Parathyroid adenoma (tissue), 2 donors: ENCODE results near the gene PIRT.

Experiments used
- H2AFZ ChIP-seq: fragments of 300-600 bp; sonication (generic); one replicate; pipeline ENCODE4 v1.7.0; 2017; ENCODE audit warnings: antibody characterized with exemption, mild to moderate bottlenecking
- H3K27ac ChIP-seq: fragments of 300-600 bp; sonication (generic); one replicate; pipeline ENCODE4 v1.7.0; 2017
- H3K27me3 ChIP-seq: fragments of 300-600 bp; sonication (generic); one replicate; pipeline ENCODE4 v1.7.0; 2017; ENCODE audit warnings: low read length; ENCODE audit not compliant: control insufficient read depth, insufficient read depth
- H3K36me3 ChIP-seq: fragments of 300-600 bp; sonication (generic); one replicate; pipeline ENCODE4 v1.7.0; 2017; ENCODE audit warnings: low read length; ENCODE audit not compliant: control insufficient read depth, insufficient read depth
- H3K4me1 ChIP-seq: fragments of 300-600 bp; sonication (generic); one replicate; pipeline ENCODE4 v1.7.0; 2017; ENCODE audit warnings: control low read depth
- H3K4me2 ChIP-seq: fragments of 300-600 bp; sonication (generic); one replicate; pipeline ENCODE4 v1.7.0; 2017; ENCODE audit warnings: low read length
- H3K4me3 ChIP-seq: fragments of 300-600 bp; sonication (generic); one replicate; pipeline ENCODE4 v1.7.0; 2017; ENCODE audit warnings: low read depth, low read length
- H3K79me2 ChIP-seq: fragments of 300-600 bp; sonication (generic); one replicate; pipeline ENCODE4 v1.7.0; 2017; ENCODE audit warnings: control low read depth
- H3K9ac ChIP-seq: fragments of 300-600 bp; sonication (generic); one replicate; pipeline ENCODE4 v1.7.0; 2017; ENCODE audit warnings: mild to moderate bottlenecking
- H3K9me3 ChIP-seq: fragments of 300-600 bp; sonication (generic); one replicate; pipeline ENCODE4 v1.7.0; 2017; ENCODE audit warnings: low read length; ENCODE audit not compliant: control insufficient read depth
- TF ChIP-seq, protein P1 (sequence below): fragments of 300-600 bp; sonication (generic); IDR thresholded peaks from one replicate; pipeline ENCODE4 v1.7.0; 2017; ENCODE audit warnings: antibody characterized with exemption, mild to moderate bottlenecking
- donor health status: primary hyperparathyroidism.

The PIRT gene

DNA sequence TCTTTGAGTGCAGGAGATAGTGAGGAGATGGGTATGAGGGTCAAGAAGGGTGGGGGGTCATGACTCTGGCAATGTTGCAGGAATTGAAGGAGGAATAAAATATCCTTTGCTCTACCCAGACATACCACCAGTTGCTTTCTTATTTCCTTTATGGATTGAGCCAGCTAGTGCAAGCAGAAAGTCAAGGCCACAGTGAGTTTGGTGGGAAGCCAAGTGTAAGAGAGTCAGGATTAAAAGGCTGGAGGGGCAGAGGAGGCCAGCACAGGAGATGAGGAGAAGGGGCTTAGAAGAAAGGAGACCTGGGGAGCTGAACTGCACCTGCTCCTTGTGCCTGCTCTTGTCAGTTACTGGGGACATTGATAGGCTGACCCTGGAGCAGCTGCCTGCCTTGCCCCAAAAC is 16.1 kb downstream of the PIRT start:
- Histone ChIP-seq H3K27ac (no peak overlapping the region), H3K9ac (no peak overlapping the region), H3K79me2 (no peaks in the 10 kb centered on the region), H3K4me2 (no peak overlapping the region), H3K4me1 (no peaks in the 10 kb centered on the region), H3K36me3 (no peaks in the 10 kb centered on the region), H3K4me3 (no peak overlapping the region), H3K27me3 (no peaks in the 10 kb centered on the region), H3K9me3 (no peaks in the 10 kb centered on the region), H2AFZ (no peak overlapping the region)
- TF ChIP-seq, protein P1, sequence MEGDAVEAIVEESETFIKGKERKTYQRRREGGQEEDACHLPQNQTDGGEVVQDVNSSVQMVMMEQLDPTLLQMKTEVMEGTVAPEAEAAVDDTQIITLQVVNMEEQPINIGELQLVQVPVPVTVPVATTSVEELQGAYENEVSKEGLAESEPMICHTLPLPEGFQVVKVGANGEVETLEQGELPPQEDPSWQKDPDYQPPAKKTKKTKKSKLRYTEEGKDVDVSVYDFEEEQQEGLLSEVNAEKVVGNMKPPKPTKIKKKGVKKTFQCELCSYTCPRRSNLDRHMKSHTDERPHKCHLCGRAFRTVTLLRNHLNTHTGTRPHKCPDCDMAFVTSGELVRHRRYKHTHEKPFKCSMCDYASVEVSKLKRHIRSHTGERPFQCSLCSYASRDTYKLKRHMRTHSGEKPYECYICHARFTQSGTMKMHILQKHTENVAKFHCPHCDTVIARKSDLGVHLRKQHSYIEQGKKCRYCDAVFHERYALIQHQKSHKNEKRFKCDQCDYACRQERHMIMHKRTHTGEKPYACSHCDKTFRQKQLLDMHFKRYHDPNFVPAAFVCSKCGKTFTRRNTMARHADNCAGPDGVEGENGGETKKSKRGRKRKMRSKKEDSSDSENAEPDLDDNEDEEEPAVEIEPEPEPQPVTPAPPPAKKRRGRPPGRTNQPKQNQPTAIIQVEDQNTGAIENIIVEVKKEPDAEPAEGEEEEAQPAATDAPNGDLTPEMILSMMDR, result no peak

DNA sequence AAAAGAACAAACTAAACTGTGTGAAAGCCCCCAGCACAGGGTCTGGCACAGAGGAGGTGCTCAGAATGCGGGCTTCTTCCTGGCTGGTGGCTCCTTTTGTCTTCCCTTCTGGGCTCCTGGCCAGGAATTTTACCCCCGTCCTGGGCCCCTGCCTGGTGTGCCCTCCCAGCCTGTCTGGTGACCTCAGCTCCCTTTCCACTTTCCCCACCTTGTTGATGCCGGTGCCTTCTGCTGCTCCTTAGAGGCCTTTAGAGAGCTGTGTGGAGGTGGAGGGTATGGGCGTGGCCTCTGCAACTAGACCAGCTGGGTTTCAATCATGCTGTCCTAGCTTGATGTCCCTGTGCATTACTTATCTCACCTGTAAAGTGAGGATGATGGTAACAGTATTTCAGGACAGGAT is 16.8 kb downstream of the PIRT start:
- Histone ChIP-seq H3K4me3 (no peak overlapping the region), H3K27me3 (no peaks in the 10 kb centered on the region), H2AFZ (no peak overlapping the region), H3K4me2 (no peak overlapping the region), H3K36me3 (no peaks in the 10 kb centered on the region), H3K9me3 (no peaks in the 10 kb centered on the region), H3K79me2 (no peaks in the 10 kb centered on the region), H3K9ac (no peak overlapping the region), H3K27ac (no peak overlapping the region), H3K4me1 (no peaks in the 10 kb centered on the region)
- TF ChIP-seq, protein P1, result no peak

DNA sequence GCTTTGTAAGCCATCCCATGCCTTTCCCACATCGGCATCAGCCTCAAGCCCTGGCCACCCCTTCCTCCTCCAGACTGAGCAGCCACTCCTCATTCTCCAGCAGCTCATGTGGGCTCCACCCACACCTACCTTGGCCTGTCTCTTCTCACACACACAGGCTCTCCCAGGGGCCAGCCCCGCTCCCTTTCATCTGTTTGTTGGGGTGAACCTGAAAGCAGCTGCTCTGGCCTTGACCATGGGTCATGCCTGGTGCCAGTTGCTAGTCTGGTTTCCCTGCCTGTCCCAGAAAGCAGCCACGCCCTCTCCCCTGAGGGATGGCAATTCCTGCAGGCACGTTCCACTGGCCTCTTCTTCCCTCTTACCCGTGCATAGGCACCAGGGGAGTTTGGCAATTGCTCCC is 22.6 kb downstream of the PIRT start:
- Histone ChIP-seq H3K4me2 (no peak overlapping the region), H3K27me3 (no peaks in the 10 kb centered on the region), H3K79me2 (no peaks in the 10 kb centered on the region), H3K4me3 (no peak overlapping the region), H3K4me1 (no peaks in the 10 kb centered on the region), H3K36me3 (no peaks in the 10 kb centered on the region), H3K27ac (no peak overlapping the region), H3K9ac (no peak overlapping the region), H3K9me3 (no peaks in the 10 kb centered on the region), H2AFZ (no peak overlapping the region)
- TF ChIP-seq, protein P1, result no peak

GRCh38 chr17:10814075-10814474 is 23.8 kb downstream of the PIRT start:
- Histone ChIP-seq H3K4me1 (no peaks in the 10 kb centered on the region), H3K4me3 (no peak overlapping the region), H3K27ac (no peak overlapping the region), H3K9me3 (no peaks in the 10 kb centered on the region), H3K9ac (no peak overlapping the region), H3K27me3 (no peaks in the 10 kb centered on the region), H3K4me2 (no peak overlapping the region), H3K79me2 (no peaks in the 10 kb centered on the region), H3K36me3 (no peaks in the 10 kb centered on the region), H2AFZ (no peak overlapping the region)
- TF ChIP-seq, protein P1, result no peak

DNA sequence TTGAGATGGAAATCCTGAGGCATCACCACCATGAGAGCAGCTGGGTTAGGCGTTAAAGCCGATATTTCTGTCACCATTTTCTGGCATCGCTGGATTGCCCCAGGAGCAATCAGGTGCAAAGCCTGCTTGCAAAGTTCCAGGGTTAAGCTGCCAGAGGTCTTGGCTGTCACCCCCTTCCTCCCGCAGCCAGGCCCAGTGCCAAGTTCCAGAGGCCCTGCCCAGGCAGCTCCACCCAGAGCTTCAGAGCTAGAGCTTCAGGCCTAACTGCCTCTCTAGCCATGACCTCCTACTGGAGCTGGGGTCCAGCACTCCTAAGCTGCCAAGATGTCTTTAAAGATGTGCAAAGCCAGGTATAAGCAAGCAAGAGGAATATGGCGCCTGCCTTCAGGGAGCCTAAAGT is 25.2 kb downstream of the PIRT start:
- Histone ChIP-seq H3K4me1 (no peaks in the 10 kb centered on the region), H2AFZ (no peak overlapping the region), H3K4me2 (no peak overlapping the region), H3K27me3 (no peaks in the 10 kb centered on the region), H3K4me3 (no peak overlapping the region), H3K9ac (no peak overlapping the region), H3K27ac (no peak overlapping the region), H3K79me2 (no peaks in the 10 kb centered on the region), H3K9me3 (no peaks in the 10 kb centered on the region), H3K36me3 (no peaks in the 10 kb centered on the region)
- TF ChIP-seq, protein P1, result no peak
